ENCODE measurements around the gene TUBB6. TPM values are rescaled to one million over a fixed set of nuclear protein-coding genes. Genes with fewer than 3 reads are reported as not detected.

Gene TUBB6
- total and polyA plus RNA-seq, 2 of the 13 experiments (the other 11 are each of a cell fraction or from before 2014, with no cell fraction given) = 9.9 to 28.6 TPM

DNA sequence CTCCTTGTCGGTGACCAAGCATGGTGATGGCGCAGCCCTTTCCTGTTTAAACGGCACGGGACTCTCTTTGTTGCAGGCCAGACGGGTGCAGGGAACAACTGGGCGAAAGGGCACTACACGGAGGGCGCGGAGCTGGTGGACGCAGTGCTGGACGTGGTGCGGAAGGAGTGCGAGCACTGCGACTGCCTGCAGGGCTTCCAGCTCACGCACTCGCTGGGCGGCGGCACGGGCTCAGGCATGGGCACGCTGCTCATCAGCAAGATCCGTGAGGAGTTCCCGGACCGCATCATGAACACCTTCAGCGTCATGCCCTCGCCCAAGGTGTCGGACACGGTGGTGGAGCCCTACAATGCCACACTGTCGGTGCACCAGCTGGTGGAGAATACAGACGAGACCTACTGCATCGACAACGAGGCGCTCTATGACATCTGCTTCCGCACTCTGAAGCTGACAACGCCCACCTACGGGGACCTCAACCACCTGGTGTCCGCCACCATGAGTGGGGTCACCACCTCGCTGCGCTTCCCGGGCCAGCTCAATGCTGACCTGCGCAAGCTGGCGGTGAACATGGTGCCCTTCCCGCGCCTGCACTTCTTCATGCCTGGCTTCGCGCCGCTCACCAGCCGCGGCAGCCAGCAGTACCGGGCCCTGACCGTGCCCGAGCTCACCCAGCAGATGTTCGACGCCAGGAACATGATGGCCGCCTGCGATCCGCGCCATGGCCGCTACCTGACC is 17.1 kb downstream of the TUBB6 start:
- H4K20me1 ChIP-seq (ENCODE audit: insufficient read depth, low read length) = peaks cover 12% of the 10 kb centered on the region; the same call in 1 of the 2 replicates
- no peaks in the 10 kb centered on the region for H3K79me2 ChIP-seq (ENCODE audit: insufficient read depth, low read length)
- no peak overlapping the region for H2AFZ ChIP-seq (ENCODE audit: low read length)
- no peaks in the 10 kb centered on the region for H3K9me3 ChIP-seq (ENCODE audit: low read length)
- H3K4me1 ChIP-seq (ENCODE audit: insufficient read depth, low read length) = no peaks in the 10 kb centered on the region
- TF ChIP-seq, protein P1, sequence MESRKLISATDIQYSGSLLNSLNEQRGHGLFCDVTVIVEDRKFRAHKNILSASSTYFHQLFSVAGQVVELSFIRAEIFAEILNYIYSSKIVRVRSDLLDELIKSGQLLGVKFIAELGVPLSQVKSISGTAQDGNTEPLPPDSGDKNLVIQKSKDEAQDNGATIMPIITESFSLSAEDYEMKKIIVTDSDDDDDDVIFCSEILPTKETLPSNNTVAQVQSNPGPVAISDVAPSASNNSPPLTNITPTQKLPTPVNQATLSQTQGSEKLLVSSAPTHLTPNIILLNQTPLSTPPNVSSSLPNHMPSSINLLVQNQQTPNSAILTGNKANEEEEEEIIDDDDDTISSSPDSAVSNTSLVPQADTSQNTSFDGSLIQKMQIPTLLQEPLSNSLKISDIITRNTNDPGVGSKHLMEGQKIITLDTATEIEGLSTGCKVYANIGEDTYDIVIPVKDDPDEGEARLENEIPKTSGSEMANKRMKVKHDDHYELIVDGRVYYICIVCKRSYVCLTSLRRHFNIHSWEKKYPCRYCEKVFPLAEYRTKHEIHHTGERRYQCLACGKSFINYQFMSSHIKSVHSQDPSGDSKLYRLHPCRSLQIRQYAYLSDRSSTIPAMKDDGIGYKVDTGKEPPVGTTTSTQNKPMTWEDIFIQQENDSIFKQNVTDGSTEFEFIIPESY (CRISPR knock-in tag; IDR thresholded peaks at IDR 0.05) = 0 out of 2 replicates have a peak, but pooled peaks have one; percentile 5
- no peak for TF ChIP-seq ZBTB20 (CRISPR knock-in tag; IDR thresholded peaks at IDR 0.05; ENCODE audit: borderline replicate concordance, low read depth)
- TF ChIP-seq AGO2 (optimal IDR thresholded peaks at IDR 0.05; ENCODE audit: low read depth, low read length) = peak; percentile 63
- ATAC-seq (no peak), DNase-seq (ENCODE audit: low spot score) (no peak), FAIRE-seq (no peak)
- H3K27ac ChIP-seq (ENCODE audit: extremely low read length, insufficient read depth, low read length) = no peak overlapping the region
- ChIA-PET POLR2A (no interaction called here), CTCF (ENCODE audit: low intra/inter-chr PET ratio, low total read pairs) (no interaction called here)
- peaks cover 16 to 51% of the 10 kb centered on the region in 2 experiments; a peak in 4 of 5 replicates for H3K36me3 ChIP-seq (replicated peaks in 1 of 2; ENCODE audit: control insufficient read depth in 1 of 2, insufficient read depth in 2 of 2, low read length in 2 of 2)
- no peak overlapping the region for H3K4me2 ChIP-seq (ENCODE audit: low read depth, low read length)
- H3K4me3 ChIP-seq (replicated peaks in 1 of 3; ENCODE audit: insufficient read depth in 1 of 3, low read depth in 2 of 3, low read length in 3 of 3) = no peak overlapping the region
- intact Hi-C loops (cut with micrococcal nuclease; ENCODE audit: unreplicated experiment) (loop anchor here (5.0 kb wide), 1 partner anchor 332 kb away; the partner anchor contains the start of gene SPIRE1), in situ Hi-C loops (cut with HindIII; ENCODE audit: extremely low pct_ligation_motif_present, low pct_unique_long_range_greater_than_20kb) (no loop called here)
- 98% methylated on average over 38 of the region's 58 CpGs for WGBS (ENCODE audit: low lambda C conversion rate)
- no peak overlapping the region for H3K9ac ChIP-seq (ENCODE audit: insufficient read depth, low read depth, low read length)
- no peaks in the 10 kb centered on the region for H3K27me3 ChIP-seq (ENCODE audit: control insufficient read depth in 1 of 2, insufficient read depth in 2 of 2, low read length in 2 of 2)
- BruUV-seq (replicated peaks) = no TSS peak

DNA sequence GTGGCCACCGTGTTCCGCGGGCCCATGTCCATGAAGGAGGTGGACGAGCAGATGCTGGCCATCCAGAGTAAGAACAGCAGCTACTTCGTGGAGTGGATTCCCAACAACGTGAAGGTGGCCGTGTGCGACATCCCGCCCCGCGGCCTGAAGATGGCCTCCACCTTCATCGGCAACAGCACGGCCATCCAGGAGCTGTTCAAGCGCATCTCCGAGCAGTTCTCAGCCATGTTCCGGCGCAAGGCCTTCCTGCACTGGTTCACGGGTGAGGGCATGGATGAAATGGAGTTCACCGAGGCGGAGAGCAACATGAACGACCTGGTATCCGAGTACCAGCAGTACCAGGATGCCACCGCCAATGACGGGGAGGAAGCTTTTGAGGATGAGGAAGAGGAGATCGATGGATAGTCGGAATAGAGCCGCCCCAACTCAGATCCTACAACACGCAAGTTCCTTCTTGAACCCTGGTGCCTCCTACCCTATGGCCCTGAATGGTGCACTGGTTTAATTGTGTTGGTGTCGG is 17.7 kb downstream of the TUBB6 start:
- H2AFZ ChIP-seq (ENCODE audit: low read length) = no peak overlapping the region
- intact Hi-C loops (cut with micrococcal nuclease; ENCODE audit: unreplicated experiment) = loop anchor here (5.0 kb wide), 1 partner anchor 332 kb away; the partner anchor contains the start of gene SPIRE1
- FAIRE-seq = no peak
- ATAC-seq = no peak
- 96% methylated on average over 29 of the region's 29 CpGs for WGBS (ENCODE audit: low lambda C conversion rate)
- H3K27ac ChIP-seq (ENCODE audit: extremely low read length, insufficient read depth, low read length) = no peak overlapping the region
- in situ Hi-C loops (cut with HindIII; ENCODE audit: extremely low pct_ligation_motif_present, low pct_unique_long_range_greater_than_20kb) = no loop called here
- no peak overlapping the region for H3K4me3 ChIP-seq (replicated peaks in 1 of 3; ENCODE audit: insufficient read depth in 1 of 3, low read depth in 2 of 3, low read length in 3 of 3)
- no peaks in the 10 kb centered on the region; the same call in 1 of the 2 replicates for H3K4me1 ChIP-seq (ENCODE audit: insufficient read depth, low read length)
- DNase-seq (ENCODE audit: low spot score) = no peak
- H3K27me3 ChIP-seq (ENCODE audit: control insufficient read depth in 1 of 2, insufficient read depth in 2 of 2, low read length in 2 of 2) = no peaks in the 10 kb centered on the region
- no TSS peak for BruUV-seq (replicated peaks)
- H4K20me1 ChIP-seq (ENCODE audit: insufficient read depth, low read length) = peaks cover 14% of the 10 kb centered on the region; the same call in 1 of the 2 replicates
- no peak overlapping the region for H3K9ac ChIP-seq (ENCODE audit: insufficient read depth, low read depth, low read length)
- H3K4me2 ChIP-seq (ENCODE audit: low read depth, low read length) = no peak overlapping the region
- H3K79me2 ChIP-seq (ENCODE audit: insufficient read depth, low read length) = no peaks in the 10 kb centered on the region
- TF ChIP-seq, protein P1 (CRISPR knock-in tag; IDR thresholded peaks at IDR 0.05) = 0 out of 2 replicates have a peak, but pooled peaks have one; percentile 2
- TF ChIP-seq, protein P2, sequence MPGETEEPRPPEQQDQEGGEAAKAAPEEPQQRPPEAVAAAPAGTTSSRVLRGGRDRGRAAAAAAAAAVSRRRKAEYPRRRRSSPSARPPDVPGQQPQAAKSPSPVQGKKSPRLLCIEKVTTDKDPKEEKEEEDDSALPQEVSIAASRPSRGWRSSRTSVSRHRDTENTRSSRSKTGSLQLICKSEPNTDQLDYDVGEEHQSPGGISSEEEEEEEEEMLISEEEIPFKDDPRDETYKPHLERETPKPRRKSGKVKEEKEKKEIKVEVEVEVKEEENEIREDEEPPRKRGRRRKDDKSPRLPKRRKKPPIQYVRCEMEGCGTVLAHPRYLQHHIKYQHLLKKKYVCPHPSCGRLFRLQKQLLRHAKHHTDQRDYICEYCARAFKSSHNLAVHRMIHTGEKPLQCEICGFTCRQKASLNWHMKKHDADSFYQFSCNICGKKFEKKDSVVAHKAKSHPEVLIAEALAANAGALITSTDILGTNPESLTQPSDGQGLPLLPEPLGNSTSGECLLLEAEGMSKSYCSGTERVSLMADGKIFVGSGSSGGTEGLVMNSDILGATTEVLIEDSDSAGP (CRISPR knock-in tag; IDR thresholded peaks at IDR 0.05; ENCODE audit: borderline replicate concordance) = 0 out of 2 replicates have a peak, but pooled peaks have one; percentile 13
- TF ChIP-seq MED1 (CRISPR knock-in tag; IDR thresholded peaks at IDR 0.05) = no peak
- CTCF ChIA-PET (ENCODE audit: low intra/inter-chr PET ratio, low total read pairs) = no interaction called here
- H3K36me3 ChIP-seq (replicated peaks in 1 of 2; ENCODE audit: control insufficient read depth in 1 of 2, insufficient read depth in 2 of 2, low read length in 2 of 2) = peaks cover 16 to 51% of the 10 kb centered on the region in 2 experiments; a peak in 4 of 5 replicates
- POLR2A ChIA-PET = no interaction called here
- H3K9me3 ChIP-seq (ENCODE audit: low read length) = no peaks in the 10 kb centered on the region

Data from HepG2 (cell line).